Stimulated activated CD4-positive, alpha-beta T cell treated with anti-CD3 and anti-CD28 coated beads, Interleukin-1b, Interleukin-23, amount 100 ng/mL, for 48 hours (primary cell): ENCODE data around the gene DNAJC1.
"Not testable (repeated sequence)": the region's sequence is repeated elsewhere in the genome, so short reads cannot be mapped to it uniquely, and the experiment has no call there.

Experiments
- DNase-seq: peaks from one replicate; pipeline ENCODE4 v3.0.0-alpha.2; 2020

DNAJC1 gene, protein sequence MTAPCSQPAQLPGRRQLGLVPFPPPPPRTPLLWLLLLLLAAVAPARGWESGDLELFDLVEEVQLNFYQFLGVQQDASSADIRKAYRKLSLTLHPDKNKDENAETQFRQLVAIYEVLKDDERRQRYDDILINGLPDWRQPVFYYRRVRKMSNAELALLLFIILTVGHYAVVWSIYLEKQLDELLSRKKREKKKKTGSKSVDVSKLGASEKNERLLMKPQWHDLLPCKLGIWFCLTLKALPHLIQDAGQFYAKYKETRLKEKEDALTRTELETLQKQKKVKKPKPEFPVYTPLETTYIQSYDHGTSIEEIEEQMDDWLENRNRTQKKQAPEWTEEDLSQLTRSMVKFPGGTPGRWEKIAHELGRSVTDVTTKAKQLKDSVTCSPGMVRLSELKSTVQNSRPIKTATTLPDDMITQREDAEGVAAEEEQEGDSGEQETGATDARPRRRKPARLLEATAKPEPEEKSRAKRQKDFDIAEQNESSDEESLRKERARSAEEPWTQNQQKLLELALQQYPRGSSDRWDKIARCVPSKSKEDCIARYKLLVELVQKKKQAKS

DNA sequence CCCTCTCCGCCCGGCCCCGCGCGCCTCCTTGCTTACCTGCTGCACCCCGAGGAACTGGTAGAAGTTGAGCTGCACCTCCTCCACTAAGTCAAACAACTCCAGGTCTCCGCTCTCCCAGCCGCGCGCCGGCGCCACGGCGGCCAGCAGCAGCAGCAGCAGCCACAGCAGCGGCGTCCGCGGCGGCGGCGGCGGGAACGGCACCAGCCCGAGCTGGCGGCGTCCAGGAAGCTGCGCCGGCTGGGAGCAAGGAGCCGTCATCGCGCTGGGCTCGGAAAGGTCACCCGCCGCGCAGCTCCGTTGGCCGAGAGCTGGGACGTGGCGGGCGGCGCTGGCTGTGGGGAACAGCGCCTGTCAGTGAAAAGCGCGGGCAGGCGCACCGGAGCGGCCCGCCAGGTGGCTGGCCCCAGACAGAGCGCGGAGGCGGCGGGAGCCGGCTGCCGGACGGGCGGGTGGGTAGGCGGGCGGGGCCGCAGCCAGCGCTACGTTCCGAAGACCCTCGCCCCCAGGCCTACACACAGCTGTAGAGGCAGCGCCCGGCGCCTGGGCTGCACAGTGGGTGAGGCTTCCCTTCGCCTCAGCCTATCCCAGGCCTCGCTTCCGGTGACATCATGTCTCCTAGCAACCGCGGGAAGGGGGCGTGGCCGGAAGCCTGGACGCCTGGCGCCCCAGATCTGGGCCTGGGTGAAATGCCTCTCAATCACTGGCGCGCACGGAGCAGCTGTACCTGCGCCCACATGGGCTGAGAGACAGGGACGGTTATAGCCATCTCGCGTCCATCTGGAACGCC, at the start of gene DNAJC1:
TSS of gene DNAJC1 (minus strand) at position 554 of the 787 bp plus-strand sequence. CDS start at position 258, 296 bp downstream.
- DNase-seq: peak; percentile 98

DNA sequence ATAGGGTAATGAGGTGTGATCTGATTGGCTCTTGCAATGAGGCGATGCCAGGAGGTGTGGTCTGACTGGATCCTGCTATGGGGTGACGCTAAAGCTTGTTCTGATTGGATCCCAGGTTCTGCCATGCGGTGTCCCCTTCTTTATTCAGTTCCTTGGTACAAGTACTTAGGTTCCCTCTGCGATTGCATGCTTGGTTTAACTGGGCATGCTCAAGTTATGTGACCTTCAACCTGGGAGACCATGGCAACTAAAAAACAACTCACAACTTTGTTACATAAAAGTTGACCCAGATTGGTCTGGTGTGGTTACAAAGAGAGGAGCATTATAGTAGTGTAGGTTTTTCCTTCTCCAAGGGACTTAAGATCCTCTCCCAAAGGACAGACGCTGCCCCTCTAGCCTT, 49.5 kb upstream of the DNAJC1 start:
- no peak for DNase-seq

DNA sequence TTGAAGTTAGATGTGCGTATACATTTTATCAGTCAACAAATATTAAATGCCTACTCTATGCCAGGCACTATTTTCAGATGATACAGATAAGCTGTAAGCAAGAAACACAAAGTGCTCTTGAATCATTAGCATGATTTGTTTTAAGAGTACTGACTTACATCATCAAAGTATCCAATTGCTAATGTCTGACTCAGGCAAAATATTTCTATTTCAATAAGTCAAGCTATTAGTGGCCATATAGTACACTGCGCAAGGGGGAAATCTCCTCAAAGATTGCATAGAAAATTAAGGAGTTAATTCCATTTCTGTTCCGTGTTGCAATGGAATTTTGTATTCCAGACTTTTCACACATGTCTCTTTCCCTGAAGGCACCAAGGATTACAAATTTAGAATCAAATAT, 46.1 kb upstream of the DNAJC1 start:
- no peak for DNase-seq

DNA sequence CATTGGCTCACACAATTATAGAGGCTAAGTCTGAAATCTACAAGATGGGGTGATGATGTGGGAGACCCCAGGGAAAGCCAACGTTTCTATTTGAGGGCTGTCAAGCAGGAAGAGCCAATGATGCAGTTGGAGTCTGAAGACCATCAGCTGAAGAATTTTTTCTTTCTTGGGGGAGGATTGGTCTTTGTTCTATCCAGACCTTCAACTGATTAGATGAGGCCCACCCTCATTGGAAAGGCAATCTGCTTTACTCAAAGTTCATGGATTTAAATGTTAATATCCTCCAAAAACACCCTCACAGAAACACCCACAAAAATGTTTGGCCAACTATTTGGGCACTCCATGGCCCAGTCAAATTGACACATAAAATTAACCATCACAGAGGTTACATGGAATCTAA, 44.3 kb upstream of the DNAJC1 start:
- no peak for DNase-seq

DNA sequence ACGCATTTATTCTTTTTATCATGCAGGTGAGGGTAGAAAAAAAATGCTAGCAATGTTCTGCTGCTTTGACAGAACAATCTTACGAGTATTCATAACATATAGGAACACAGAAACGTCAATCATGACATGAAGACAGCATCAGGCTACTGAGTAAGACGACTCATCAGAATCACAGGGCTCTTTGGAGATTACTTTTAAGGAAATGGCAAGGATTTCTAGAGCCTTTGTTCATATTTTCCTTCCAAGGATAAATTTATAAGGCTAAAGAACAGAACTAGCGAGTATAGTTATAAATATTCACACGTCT, 39.8 kb upstream of the DNAJC1 start:
- DNase-seq: no peak

DNA sequence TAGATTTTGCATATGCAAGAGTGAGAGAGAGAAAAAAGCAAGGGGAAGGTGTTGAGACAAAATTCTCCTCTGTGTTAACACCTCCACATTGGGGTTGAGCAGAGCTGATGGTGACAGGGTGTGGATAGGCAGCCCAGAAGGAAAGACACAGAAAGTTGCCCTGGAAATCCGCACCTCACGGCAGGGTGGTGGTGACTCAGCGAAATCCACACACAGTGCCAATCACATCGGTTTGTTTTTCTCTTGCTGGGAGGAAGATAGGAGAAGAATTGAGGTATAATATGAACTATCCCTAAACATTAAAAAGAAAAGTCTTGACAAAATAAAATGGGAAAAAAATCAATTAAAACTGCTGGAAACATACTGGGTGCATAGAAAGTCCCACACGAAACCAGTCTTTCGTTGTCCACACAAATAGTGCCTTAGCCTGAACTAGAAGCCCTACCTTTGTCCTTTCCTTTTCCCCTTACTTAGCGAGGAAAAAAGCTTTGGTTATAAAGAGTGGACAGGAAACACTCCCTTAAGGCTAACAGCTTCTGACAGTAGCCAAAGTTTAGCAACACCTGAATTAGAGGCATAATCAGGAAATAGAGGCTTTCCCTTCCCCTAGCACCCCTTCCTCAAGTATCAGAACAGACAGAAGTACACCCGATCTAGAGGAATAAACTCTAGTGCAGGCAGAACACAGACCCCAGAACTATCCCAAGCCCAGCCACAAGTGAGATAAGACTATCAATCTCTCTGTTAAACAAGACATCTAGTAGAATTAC, 39.2 kb upstream of the DNAJC1 start:
- DNase-seq: no peak

DNA sequence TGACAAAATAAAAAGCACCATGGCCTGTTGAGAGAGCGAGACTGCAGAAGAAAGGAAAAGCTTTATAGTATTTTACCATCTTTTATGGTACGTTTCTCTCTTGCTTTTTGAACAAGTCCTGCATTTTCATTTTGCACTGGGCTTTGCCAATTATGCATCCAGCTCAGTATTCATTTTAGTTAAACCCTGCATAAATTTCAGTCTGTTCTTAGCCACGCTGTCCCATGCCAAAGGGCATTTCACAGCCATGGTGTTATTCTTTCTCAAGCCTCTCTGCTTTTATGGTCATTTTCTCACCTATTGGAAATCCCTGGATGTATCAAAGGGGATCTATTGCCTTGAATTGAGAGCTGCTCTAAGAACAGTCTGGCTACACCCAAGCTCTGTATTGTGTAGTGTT, 30.8 kb upstream of the DNAJC1 start:
- DNase-seq: no peak

DNA sequence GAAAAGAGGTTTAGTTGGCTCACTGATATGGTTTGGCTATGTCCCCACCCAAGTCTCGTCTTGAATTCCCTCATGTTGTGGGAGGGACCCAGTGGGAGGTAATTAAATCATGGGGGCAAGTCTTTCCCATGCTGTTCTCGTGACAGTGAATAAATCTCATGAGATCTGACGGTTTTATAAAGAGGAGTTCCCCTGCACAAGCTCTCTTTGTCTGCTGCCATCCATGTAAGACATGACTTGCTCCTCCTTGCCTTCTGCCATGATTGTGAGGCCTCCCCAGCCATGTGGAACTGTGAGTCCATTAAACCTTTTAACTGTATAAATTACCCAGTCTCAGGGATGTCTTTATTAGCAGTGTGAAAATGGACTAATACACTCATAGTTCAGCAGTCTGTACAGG, 28.7 kb upstream of the DNAJC1 start:
- DNase-seq: not testable (repeated sequence)

DNA sequence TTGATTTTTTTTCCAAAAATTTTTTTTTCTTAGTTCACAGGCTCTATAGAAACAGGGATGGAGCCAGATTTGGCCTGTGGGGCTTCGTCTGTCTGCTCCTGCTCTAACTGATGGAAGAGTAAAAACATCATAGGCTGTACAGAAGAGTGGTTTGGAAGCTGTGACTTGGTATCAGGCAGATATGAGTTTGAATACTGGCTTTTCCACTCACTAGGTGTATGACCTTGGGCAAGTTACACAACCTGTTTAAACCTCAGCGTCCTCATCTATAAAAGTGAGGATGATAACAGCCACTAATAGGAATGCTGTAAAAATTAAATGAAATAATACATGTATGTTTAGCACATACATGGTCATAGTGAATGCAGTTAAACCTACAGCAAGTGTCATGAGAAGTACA, 26.9 kb upstream of the DNAJC1 start:
- no peak for DNase-seq

DNA sequence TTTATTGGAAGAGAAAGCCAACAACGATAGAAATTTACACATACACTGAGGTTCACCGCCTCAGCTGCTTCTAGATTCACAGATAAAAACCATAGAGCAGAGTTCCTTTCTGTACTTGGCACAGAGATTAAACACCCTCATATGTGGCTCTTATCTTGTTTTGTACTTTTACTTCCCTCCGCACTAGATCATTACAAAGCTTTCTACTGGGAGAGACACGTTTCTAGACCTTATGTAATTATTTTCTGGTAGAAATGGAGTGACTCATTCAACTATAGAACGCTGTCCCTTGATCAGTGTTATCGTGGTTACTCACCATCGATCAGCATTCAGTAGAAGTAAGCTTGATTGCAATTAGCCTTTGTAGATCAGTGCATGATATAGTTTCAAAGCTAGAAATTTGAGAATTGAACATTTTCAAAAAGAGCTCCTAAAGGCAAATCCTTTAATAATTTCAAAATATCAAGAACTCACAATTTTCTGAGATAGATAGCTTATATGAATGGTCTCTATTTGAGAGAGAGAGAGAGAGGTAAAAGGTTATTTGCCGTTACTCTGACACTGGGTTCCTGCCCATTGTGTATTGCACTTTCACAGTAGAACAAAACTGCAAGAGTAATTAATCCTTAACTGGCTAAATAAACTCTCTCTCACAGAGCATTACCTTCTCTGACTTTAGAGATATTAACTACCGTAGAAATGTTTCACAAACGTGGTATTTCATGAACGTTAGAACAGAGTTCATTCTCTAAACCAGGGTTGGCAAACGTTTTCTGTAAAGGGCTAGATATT, 26.1 kb upstream of the DNAJC1 start:
- DNase-seq: no peak

DNA sequence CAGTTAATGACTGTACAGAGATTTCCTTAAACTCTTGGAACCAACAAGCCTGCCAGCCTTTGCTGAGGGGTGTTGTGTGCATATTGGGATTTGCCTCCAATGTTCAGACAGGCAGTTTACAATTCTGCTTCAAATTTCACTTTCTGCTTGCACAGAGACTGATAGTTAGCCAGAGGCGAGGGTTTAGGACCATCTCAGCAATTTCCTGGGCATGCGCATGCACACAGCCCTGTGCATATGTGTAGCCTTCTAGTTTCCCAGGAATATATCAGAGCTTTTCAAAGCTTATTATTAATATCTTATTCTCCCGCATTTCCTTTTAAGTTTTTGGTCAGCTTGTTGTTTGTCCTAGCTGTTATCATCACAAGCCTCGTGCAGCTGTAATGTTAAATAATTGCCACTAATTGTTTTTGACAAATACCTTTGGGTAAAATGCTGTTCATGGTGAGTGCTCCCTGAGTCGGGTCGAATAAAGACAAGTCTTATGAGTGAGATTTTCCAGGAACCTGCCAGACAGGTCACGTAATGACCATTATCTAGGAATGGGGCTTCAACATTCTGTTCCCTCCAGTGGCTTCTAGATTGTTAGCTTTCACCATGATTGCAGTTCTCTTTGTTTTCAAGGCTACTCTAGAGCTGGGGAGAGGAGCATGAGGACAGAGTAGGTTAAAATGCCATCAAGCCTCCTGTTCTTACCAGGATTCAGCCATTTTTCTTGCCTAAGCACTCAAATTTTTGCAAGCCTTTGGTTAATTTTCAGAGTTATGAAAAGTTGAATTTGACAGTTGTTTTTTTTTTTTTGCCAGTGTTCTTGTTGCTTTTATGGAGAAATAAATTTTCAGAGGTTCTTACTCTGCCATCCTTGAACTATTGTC, 24.1 kb upstream of the DNAJC1 start:
- no peak for DNase-seq

DNA sequence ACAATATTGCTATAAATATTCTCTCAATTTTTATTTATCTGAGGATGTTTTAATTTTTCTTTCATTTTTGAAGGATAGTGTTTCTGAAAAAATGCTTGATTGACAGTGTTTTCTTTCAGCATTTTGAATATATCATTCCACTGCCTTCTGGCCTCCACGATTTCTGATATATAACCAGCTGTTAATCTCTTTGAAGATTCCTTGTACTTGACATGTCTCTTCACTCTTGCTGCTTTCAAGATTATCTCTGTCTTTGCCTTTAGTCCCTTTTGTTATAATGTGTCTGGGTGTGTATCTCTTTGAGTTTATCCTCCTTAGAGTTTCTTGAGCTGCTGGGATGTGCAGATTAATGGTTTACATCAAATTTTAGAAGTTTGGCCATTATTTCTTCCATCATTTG, 22.8 kb upstream of the DNAJC1 start:
- no peak for DNase-seq

DNA sequence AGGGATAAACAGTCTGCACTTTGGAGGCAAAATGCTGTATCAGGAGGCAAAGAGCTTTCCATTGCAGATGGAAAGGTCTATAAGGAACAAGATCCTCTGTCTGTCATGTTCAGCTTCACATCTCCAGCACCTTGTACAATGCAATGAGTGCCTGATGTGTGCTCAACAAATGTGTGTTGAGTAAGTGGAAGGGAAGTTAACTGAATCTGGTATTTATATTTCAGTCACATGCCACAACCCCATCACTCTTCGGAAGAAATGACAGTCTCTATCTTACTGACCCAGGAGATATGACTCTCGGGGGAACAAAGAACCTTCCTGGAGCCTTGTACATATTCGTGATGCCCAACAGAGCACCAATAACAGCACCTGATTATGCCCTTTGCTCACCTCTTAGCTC, 20.0 kb upstream of the DNAJC1 start:
- no peak for DNase-seq

DNA sequence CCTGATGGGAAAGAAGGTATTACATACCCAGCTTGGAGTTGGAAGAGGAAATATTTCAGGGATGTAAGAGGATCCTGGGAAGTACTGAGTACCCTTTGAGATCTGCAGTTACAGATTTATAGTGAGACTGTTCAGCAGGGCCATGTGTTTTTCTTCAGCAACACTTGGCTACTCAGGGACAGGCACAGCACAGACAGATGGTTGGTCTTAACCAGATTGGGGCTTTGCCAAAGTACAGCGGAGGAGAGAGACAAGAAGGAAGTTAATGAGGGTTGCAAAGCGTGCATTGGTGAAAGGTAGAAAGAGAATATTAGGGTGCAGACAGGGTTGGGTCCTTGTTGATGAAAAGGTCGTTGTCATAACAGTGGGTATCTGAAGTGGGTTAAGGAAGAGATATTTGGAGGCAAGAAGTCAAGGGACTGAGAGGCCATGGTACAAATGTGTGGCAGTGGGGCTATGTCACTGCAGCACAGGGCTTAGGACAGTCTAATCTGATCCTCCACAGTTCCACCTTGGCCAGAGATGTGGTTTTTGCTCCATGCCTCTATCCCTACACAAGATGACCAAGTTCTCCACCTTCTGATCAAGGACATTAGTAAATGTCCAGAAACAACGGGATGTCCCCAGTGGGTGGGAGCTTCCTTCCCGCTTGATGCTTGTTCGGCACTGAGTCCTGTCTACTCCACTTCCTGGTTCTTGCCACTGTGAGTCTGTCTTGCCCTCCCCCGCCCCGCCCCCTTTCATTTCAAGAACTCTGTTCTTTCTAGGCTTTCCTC, 18.9 kb upstream of the DNAJC1 start:
- DNase-seq: peak; percentile 49

DNA sequence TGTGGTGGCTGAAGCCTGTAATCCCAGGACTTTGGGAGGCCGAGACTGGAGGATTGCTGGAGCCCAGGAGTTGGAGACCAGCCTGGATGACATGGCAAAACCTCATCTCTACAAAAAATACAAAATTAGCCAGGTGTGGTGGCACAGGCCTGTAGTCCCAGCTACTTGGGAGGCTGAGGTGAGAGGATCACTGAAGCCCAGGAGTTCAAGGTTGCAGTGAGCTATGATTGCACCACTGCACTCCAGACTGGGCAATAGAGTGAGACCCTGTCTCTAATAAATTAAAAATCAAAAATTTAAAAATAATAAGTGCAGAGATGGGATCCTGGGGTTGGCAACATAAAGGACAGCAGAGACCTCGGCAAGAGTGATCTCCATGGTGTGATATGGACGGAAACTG, 17.6 kb upstream of the DNAJC1 start:
- not testable (repeated sequence) for DNase-seq

DNA sequence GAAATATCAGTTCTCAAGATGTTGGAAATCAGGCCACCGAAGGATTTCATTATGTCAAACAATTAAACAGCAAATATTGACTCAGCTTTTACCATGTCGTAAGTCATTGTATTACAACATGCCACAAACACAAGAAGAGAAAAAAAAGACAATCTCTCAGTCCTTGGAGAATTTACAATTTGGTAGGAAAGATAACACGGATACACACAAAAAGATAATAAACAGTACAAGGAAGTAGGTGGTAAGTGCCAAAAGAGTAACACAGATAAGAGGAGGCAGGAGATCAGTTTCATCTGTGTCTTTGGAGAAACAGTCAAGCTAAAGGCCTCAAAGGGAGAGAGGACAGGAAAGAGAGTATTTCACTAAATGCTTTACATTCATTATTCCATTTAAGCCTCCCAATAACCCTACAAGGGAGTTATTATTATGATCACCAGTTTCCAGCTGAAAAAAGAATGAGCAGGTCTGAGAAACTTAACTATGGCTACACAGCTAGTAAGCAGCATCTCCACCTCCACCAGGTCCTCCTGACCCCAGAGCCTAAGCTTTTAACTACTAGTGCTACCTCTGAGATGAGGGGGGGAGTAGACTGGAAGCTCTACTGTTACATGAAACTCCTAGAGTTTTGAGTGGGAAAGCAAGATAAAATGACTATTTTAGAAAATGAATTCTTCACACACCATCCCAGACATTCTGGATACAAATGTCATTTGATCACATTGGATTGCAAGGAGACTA, 13.9 kb upstream of the DNAJC1 start:
- no peak for DNase-seq

DNA sequence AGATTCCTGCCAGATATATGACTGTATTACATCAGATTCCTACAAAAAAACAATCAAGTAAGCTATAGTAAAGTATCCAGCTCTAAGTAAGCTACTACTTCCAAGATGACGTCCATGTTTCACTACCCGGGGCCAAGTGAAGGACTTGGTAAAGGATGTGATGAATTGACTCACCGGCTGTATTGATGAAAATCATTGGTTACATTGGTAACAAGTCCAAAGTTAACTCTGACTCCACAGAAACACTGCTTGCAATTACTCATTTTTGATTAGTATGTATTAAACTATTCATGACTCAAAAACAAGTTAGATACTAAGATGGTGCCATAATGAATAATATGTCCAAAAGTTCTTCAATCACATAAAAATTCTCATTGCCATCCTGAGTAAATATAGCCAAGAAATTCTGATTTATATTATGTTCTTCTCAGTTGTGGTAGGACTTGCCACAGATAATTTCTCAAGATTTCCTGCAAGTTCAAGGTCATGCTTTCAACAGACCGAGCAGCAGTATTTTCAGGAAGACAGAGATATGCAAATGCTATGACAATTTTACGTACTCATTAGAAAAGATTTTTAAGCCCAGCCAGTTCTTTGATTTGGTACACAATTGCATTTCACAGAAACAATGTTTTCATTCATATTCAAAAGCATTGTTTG, 12.6 kb upstream of the DNAJC1 start:
- DNase-seq: no peak

DNA sequence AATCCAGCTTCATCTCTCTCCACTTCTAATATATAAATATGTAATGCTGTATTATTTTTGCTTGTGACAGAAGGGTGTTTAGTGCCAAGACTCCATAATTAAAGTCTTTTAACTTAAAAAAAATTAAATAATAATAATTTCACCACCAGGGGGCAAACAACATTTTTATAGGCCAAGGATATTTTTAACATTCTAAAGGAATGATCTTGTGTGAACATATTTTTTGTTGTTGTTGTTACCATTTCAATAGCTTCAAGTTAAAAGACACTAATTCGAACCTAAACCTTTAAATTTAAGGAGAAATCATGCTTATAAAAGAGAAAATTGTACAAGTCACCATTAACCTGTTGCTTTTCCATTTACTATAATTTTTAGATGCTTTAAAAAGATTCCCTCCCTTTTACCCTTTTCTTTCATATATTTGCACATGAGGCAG, 7.5 kb upstream of the DNAJC1 start:
- DNase-seq: no peak

DNA sequence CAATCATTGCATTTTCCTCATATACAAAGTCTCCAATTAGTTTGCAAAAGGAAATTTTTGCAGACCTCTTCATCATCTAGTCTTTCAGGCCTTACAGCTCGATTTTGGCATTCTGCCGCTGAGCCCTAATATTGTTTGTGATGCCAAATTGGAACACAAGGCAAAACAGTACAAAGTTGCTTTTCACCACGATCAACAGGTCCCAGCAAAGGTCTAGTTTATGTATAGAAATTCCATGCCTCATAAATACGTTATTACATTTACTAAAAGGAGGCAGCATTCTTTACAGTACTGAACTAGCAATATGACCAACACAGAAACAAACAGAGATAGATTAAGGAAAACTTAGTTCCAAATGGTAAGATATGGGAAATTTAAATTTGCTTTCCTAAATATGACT, 7.0 kb upstream of the DNAJC1 start:
- no peak for DNase-seq
